ENCODE data around the gene SCYGR1.
"Not testable (repeated sequence)": the region's sequence is repeated elsewhere in the genome, so short reads cannot be mapped to it uniquely, and the experiment has no call there.

Gene SCYGR1

DNA sequence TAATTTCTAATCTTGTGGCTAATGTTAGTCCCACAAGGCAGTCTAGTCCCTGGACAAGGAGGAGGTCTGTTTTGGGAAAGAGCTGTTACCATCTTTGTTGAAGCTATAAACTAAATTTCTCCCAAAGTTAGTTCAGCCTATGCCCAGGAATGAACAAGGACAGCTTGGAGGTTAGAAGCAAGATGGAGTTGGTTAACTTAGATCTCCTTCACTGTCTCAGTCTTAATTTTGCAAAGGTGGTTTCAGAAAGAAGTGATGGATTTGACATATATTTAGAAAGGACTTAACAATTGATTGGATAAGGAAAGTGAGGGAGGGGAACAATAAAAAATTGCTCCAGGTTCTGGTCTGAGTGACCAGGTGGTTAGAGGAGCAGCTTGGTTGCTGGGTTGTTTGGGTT, 14.6 kb upstream of the SCYGR1 start:
- no peak for DNase-seq

DNA sequence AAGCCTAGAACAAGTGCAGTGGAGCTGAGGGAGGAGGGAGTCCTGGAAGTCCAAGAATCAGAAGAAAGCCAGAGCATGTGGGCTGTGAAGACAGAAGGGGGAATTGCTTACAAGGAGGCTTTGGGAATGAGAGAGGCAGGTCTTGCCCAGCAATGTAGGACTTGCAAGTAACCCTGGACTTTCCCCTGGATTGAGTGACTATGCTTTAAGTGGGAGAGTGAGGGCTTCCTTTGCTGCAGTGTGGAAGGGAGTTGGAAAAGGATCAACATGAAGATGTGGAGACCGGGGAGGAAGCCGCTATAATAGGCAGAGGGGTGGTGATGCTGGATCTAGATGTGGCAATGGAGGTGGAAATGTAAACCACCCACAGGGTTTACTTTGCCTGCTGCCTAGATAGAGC, 13.8 kb upstream of the SCYGR1 start:
- DNase-seq: no peak

DNA sequence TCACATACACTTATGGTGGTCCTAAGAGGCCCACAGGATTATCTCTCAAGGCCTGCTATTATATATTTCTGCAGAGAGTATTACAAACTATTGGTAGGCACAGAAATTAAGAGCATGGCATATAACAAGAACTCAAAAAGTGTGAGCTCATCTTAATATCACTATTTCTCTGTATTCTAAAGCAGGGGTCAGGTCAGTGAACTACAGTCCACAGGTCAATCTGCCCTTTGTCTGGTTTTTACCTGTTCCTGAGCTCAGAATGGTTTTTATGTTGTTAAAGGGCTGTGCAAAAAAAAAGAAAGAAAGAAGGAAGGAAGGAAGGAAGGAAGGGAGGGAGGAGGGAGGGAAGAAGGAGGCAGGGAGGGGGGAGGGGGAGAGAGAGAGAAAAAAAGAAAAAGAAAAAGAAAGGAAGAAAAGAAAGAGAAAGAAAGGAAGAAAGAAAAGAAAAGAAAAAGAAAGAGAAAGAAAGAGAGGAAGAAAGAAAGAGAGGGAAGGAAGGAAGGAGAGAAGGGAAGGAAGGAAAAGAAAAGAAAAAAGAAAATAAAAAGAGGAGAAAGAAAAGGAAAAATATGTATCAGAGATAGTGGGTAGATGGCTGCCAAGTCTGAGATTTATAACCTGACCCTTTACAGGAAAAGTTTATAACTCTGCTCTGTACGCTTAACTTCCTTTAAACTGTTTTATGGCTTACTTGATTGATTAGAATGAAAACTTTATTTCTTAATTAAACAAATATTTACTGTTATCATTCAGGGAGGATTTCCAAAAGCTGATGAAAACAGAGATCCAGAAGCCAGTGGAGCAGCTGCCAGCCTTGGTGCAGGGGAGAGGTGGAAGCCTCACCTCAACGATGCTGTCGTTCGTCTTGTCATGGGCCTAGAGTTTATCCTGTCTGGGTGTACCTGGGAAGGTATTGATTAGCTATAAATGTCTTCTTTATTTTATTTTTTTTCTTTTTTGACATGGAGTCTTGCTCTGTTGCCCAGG, 11.2 kb upstream of the SCYGR1 start:
- no peak for DNase-seq

DNA sequence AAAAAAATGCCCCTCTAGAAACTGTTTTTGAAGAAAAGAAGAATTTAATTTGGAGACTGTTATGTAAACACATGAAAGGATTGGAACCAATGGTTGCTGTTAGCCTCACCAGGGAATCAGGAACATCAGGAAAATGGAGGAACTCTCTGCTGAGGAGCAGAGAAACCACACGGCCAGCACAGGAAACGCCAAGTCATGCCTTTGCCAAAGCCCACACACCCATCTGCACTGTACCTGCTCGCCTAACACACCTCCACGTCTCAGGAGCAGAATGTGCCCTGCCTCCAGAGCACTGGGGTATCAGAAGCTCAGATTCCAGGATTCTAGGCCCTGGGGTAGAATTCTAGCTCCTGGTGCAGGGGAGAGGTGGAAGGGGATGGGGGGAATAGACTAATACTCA, 9.8 kb upstream of the SCYGR1 start:
- no peak for DNase-seq

DNA sequence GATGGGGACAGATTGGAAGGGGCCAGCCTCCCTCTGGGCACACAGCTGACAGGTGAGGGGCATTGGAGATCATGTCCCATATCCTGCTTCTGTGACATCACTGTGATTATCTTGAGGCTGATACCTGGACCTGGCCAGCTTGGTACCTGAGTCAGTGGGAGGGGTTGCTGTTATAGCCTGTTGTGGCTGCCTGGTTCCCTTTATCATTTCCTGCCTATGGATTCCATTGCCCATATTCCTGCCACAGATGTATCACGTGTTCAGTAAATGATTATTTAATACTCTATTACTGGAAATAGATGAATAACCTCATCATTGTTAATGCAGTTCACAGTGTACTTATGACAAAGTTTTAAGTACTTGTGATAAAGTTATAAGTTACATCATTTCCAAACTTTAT, 7.8 kb upstream of the SCYGR1 start:
- no peak for DNase-seq

DNA sequence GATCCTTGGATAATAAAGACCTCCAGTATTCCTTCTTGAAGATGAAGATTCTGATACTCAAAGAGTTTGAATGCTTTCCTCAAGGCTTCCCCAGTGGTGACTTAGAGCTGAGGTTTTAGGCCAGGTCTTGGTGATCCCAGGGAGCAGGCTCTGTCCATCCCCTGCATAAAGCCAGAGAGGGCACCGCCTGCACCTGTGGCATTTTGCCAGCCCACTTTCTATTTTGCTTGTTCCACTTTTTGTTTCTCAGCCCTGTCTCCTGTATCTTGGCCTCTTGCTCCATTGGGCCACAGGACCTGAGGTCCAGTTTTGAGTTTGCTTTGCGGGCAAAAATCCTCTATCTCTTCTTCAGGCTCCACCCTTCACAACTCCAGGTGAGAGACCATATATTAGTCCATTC, 6.7 kb upstream of the SCYGR1 start:
- DNase-seq: no peak

DNA sequence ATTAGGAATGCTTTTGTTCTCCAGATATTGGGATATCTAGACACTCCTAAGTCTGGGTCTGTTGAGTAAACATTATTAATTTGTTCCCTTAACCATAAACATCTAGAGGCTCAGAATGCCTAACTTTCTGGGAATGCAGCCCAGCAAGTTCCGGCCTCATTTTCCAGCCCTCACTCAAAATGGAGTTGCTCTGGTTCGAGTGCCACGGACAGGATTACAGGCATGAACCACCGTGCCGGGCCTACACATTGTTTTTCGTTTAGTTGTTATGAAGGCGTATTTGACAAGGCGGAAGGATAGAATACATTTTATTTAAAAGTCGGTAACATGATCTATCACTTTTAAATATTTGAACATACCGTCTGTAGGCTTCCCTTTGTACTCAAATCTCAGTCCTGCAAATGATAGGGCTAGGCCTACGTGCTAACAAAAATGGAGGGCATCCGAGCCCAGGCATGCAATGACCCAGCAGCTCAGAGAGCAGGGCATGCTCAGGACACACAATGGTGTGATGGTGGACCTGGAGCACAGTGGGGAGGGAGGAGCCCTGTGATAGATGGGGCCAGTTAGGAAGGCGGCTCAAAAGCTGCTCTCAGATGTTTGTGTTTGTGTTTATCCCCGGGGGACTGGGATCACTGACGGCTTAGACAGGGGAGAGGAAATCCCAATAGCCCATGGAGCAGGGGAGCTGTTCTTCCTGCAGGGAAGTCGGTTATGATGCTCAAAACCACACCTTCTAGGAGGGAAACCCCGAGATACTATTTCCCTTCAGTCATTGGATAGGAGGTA, 2.9 kb upstream of the SCYGR1 start:
- DNase-seq: no peak

DNA sequence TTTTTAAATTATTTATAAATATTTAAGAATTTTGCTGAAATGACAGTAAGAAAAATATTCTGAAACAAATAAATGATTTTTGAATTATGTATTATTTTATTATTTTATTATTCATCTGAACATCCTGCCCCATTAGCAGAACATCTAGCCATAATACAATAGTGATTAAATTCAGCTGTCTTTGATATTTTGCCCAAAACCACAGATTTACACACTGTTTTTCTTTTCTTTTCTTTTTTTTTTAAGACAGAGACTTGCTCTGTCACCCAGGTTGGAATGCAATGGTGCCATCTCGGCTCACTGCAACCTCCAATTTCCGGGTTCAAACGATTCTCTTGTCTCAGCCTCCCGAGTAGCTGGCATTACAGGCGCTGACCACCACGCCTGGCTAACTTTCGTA, 1.9 kb upstream of the SCYGR1 start:
- no peak for DNase-seq

DNA sequence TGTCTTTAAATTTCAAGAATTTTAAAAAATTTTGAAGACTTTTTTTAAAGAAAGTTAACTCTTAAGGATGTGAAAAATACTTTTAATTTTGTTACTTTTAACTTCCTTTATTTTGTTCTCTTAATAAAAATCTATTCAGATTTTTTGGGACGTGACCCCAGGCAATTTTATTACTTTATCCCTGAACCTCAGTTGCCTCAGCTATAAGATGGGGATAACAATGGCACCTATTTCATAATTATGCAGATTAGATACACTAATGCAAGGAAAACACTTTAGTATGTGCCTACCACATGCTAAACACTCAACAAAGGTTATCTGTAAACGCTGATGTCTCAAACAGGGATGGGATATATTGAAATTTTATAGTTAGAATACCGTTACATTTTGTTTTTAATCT, 1.5 kb upstream of the SCYGR1 start:
- no peak for DNase-seq

DNA sequence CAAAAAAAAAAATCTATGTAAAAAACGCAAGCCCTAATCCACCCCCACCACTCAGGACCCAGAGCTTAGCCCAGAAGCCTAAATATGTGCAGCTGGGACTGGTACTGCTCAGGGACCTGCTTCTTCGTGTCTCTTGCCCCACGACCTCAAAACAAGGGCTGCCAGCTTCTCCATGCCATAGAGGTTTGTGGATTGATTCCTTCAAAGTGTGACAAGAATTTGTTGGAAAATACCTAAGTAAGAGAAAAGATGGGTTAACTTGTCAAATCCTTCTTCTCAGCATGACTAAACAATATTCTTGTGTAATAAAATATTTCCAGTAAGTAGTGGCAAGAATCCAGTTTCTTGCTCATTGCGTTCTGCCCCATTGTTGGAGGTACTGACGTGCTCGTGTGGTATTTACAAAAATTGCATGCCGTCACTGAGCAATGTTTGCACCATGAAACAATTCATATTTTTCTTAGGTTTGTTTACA, 825 bp upstream of the SCYGR1 start:
- DNase-seq: no peak

DNA sequence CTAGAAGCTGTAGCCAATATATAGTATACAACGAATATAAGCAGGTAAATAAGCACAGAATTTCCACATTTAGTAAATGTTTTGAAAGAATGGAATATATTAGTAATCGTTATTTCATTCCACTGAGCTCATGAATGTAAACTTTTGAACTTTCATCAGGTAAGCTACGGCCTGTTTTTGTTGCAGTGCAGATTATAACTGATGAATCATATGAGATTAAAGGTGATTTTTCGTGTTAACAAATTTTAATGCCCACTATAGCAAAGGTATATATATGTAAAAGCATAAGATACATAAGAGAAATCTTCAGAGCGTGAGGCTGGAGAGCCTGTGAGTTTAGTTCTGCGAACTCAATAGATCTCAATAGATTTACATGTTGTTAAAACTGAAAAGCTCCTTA, 1.1 kb downstream of the SCYGR1 start:
- no peak for DNase-seq

DNA sequence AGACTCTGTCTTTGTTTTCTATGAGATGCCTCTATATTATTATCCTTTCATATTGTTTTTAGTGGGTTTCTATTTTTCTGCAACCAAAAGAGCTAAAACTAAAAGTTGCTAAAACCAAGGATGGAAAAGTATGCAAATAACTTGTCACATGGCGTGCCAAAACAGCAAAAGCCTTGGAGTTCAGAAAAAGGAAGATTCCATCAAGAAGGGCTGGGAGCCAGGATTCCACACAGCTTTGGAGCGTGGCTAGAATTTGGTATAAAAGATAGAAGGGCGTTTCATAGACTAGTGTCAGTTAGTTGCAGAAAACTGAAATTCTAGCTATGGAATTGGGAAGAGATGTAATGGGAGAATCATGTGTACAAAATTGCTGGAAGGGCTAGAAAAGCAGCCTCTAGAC, 4.1 kb downstream of the SCYGR1 start:
- no peak for DNase-seq

DNA sequence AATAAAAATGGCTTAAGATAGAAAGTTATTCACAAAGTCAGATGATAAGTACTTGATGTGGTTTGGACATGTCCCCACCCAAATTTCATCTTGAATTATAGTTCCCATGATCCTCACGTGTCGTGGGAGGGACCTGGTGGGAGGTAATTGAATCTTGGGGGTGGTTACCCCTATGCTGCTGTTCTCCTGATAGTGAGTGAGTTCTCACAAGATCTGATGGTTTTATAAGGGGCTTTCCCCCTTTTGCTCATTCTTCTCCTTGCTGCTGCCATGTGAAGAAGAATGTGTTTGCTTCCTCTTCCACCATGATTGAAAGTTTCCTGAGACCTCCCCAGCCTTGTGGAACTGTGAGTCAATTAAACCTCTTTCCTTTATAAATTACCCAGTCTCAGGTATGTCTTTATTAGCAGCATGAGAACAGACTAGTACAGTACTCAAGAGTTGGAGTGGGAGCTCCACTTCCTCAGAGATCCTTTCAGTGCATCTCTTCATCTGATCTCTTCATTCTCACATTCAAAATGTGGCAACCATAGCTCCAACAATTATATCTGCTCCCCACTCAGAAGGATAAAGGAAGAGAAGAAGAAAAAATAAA, 5.4 kb downstream of the SCYGR1 start:
- not testable (repeated sequence) for DNase-seq

DNA sequence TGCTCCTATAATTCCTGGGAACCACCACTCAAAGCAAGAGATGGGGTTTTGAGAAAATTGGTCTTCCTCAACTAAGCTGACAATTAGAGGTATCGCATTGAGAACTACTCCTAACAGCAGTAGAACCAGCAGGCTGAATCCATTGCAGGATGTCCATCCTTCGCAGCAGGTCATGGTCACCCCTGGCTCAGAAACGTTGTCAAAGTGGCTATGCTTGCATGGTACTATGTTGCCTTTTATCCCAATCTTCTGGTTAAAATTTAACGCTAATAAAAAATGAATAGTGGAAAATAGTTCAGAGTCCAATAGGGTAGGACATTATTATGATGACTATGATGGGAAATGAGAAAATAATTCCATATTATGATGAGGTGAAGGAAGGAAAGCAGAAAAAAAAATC, 8.7 kb downstream of the SCYGR1 start, which contains the start of gene TM4SF20:
Gene TM4SF20 (minus strand): TSS at position 212 of the 400 bp plus-strand sequence. CDS start 38 bp downstream, at position 174.
- DNase-seq: no peak

DNA sequence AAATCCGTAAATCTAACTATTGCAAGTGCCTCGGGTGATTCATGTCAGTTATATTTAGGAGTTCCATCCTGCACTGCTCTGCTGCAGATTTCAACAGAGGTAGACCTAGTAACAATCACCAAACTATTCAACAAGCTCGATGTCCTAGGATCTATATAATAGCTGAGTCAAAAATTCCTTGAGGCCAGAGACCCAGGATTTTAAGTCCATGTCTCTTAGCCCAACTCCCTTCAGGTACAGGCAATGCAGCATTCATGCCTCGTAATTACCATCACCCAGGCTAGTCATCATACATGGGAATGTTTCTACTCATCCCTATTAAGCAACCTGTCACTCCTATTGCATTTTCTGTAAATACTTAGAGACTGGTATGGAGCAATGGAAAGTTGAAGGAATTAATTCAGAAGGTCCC, 9.4 kb downstream of the SCYGR1 start:
- no peak for DNase-seq

DNA sequence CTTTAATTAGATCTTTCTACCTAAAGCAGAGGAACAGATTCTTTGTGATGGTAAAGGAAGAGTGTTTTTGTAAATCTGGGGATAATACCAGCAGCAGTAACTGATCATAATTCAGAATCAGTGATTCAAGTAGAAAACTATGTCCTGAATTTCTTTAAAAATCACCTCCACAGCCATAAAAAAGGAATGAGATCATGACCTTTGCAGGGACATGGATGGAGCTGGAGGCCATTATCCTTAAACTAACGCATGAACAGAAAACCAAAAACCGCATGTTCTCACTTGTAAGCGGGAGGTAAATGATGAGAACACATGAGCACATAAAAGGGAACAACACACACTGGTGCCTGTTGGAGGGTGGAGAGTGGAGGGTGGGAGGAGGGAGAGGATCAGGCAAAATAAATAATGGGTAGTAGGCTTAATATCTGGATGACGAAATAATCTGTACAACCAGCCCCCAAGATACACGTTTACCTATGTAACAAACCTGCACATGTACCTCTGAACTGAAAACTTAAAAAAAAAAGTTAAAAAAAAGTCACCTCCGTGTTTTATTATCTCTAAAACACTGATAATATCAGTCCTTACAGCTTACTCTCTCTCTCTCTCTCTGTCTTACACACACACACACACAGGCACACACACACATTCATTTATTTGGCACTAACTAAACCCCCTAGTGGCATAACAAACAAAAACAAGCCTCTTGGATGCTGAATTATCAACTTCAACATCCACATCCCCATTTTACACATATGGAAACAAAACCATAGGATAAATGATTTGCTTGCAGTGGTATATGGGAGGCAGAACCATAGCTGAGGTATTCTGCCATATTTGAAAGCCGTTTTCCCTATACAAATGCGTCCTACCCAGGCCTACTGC, 10.0 kb downstream of the SCYGR1 start:
- no peak for DNase-seq

DNA sequence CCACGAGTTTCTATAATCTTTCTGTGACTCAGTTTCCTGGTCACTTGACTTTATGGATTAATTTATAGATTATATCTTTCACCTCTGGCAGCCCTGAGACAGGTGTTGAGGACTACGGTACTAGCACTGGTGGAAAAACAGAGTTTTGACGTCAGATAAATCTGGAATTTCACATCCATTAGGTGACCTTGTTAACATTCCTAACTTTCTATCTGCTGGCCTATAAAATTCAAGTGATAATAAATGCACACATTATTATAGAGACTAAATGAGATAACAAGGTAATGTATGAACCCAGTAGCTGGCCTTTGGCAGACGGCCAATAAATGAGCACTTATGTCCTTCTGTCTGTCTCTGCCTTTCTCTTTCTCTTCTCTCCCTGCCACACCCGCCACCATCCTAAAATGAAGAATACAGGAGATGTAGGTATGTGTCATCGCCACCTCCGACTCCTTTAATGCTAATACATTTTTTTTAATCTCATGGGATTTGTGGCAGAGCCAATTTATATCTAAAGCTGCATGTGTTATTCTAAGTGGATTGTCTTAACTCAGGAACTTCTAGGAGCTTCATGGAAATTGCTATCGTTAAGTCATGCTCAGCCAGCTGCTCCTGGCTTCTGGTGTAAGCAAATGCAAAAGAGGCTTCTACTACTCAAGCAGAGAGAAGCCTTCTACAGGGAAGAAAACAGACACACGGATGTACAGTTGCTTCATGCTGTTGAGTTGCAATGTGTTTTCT, 10.9 kb downstream of the SCYGR1 start:
- DNase-seq: no peak

DNA sequence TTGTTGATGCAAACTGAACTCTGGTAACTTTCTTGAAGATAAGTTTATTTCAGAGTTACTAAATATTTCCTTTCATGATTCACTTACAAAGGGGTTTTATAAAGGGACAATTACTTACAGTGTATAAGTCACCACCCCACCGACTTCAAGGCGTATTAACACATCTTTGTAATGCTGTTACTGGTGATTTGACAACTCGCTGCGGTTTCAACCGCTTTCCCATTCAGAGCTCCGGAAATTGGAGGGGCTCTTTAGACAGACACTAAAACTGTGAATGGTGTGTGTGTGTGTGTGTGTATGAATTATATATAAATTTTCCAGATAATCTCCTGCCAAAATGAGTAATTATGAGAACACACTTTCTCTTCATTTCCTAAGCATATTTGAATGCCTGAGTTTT, 13.6 kb downstream of the SCYGR1 start:
- DNase-seq: peak; percentile 69

DNA sequence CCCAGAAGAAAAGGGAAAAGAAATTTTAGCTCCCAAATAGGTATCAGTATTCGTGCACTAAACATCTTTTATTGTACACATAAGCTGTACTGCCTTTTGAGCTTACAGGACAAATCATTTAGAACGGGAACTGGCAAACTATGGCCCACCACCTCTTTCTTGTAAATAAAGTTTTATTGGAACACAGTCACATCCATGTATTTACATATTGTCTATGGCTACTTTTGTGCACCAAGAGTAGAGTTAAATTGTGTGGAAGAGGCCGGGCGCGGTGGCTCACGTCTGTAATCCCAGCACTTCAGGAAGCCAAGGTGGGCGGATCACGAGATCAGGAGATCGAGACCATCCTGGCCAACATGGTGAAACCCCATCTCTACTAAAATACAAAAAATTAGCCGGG, 14.4 kb downstream of the SCYGR1 start:
- no peak for DNase-seq

DNA sequence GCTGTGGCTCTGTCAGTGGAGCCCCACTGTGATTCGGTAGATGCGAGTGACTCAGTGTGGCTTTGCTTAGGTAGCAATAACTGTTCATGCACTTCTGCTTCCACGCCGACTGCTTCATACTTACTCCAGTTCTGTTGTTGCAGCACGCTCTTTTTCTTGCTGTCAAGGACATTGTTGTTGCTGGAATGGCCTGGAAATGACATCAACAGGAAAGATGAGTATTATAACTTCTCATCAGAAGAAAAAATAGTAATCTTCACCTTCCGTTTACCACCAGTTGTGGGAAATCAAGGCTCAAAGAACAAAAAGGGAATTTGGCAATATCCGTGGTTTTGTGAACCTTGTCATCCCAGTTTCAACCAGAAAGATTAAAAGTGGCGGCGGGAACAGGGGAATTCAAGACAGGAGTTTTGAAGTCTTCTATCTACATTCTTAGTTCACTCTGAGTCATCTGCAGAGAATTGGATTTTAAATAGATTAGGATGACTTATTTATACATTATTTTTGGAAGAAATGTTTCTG, 16.9 kb downstream of the SCYGR1 start:
- DNase-seq: peak; percentile 47

DNA sequence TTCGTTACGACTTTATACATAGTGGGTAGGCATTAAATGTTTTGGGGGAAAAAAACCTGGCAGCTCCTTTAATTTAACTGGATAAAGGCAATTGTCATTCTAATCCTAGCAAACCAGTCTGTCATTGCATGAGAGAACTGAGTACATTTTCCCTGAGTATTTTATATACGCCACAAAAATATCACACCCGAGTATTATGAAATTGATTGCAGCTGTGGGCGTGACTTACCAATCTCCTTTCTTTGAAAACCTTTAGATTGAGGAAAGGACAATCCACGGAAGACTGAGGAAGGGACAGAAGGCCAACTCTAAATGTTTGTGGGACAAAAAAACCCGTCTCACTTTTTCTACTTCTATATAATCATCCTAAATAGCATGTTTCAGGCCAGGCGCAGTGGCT, 17.7 kb downstream of the SCYGR1 start:
- DNase-seq: no peak
